HG03175 (cell line): ENCODE results near the gene GLUL.

ENCODE experiments used
- ATAC-seq: cut with Tn5 transposase; IDR thresholded peaks from one replicate; pipeline ENCODE4 v1.9.1; 2021; ENCODE audit warnings: mild to moderate bottlenecking, moderate library complexity; ENCODE audit not compliant: unreplicated experiment

GLUL gene

GRCh38 chr1:182332261-182333060 lies 59.1 kb downstream of the GLUL start:
- no peak for ATAC-seq
